ENCODE measurements around the gene USP49. TPM values are rescaled to one million over a fixed set of nuclear protein-coding genes. Genes with fewer than 3 reads are reported as not detected.
A peak's percentile ranks its signal among the peaks of the same experiment; 100 is the strongest.

The USP49 gene
- total and polyA plus RNA-seq, 9 donors = 2.7 to 6.4 (median 5.0) TPM

GRCh38 chr6:41836022-41836659 is 59.0 kb downstream of the USP49 start:
- no peak overlapping the region for H3K27ac ChIP-seq (ENCODE audit: low read length)
- WGBS (ENCODE audit: insufficient coverage) = no CpG with 5 or more reads among the region's 5 CpGs
- H3K9me3 ChIP-seq (replicated peaks; ENCODE audit: control insufficient read depth, low read depth, low read length) = no peaks in the 10 kb centered on the region
- H3K36me3 ChIP-seq (ENCODE audit: control insufficient read depth, insufficient read depth, low read length) = no peaks in the 10 kb centered on the region
- DNase-seq = no peak
- no peaks in the 10 kb centered on the region for H3K27me3 ChIP-seq (ENCODE audit: control insufficient read depth, insufficient read depth, low read length)
- H3K4me1 ChIP-seq (ENCODE audit: control insufficient read depth, insufficient read depth, low read length) = no peaks in the 10 kb centered on the region
- H3K4me3 ChIP-seq (ENCODE audit: low read length) = no peak overlapping the region

- Histone ChIP-seq H3K27ac (ENCODE audit: low read length) (no peak overlapping the region), H3K4me1 (ENCODE audit: control insufficient read depth, insufficient read depth, low read length) (no peaks in the 10 kb centered on the region), H3K36me3 (ENCODE audit: control insufficient read depth, insufficient read depth, low read length) (no peaks in the 10 kb centered on the region), H3K9me3 (replicated peaks; ENCODE audit: control insufficient read depth, low read depth, low read length) (no peaks in the 10 kb centered on the region), H3K27me3 (ENCODE audit: control insufficient read depth, insufficient read depth, low read length) (no peaks in the 10 kb centered on the region), H3K4me3 (ENCODE audit: low read length) (no peak overlapping the region)
- WGBS (ENCODE audit: insufficient coverage) = no CpG with 5 or more reads among the region's 3 CpGs
- no peak for DNase-seq
Measured at GRCh38 chr6:41832263-41832662, 62.9 kb downstream of the USP49 start.

GRCh38 chr6:41826343-41827022 is 68.7 kb downstream of the USP49 start:
- no peak overlapping the region for H3K4me3 ChIP-seq (ENCODE audit: low read length)
- H3K9me3 ChIP-seq (replicated peaks; ENCODE audit: control insufficient read depth, low read depth, low read length) = no peaks in the 10 kb centered on the region
- DNase-seq = no peak
- no CpG with 5 or more reads among the region's 2 CpGs for WGBS (ENCODE audit: insufficient coverage)
- no peaks in the 10 kb centered on the region for H3K27me3 ChIP-seq (ENCODE audit: control insufficient read depth, insufficient read depth, low read length)
- H3K27ac ChIP-seq (ENCODE audit: low read length) = no peak overlapping the region
- H3K36me3 ChIP-seq (ENCODE audit: control insufficient read depth, insufficient read depth, low read length) = no peaks in the 10 kb centered on the region
- H3K4me1 ChIP-seq (ENCODE audit: control insufficient read depth, insufficient read depth, low read length) = no peaks in the 10 kb centered on the region

GRCh38 chr6:41824571-41825569 is 70.3 kb downstream of the USP49 start:
- 97% methylated on average over 4 of the region's 13 CpGs for WGBS (ENCODE audit: insufficient coverage)
- DNase-seq = no peak
- no peak overlapping the region for H3K27ac ChIP-seq (ENCODE audit: low read length)
- no peaks in the 10 kb centered on the region for H3K27me3 ChIP-seq (ENCODE audit: control insufficient read depth, insufficient read depth, low read length)
- no peak overlapping the region for H3K4me3 ChIP-seq (ENCODE audit: low read length)
- H3K36me3 ChIP-seq (ENCODE audit: control insufficient read depth, insufficient read depth, low read length) = no peaks in the 10 kb centered on the region
- H3K9me3 ChIP-seq (replicated peaks; ENCODE audit: control insufficient read depth, low read depth, low read length) = no peaks in the 10 kb centered on the region
- H3K4me1 ChIP-seq (ENCODE audit: control insufficient read depth, insufficient read depth, low read length) = no peaks in the 10 kb centered on the region

GRCh38 chr6:41823178-41823577 is 72.0 kb downstream of the USP49 start:
- Histone ChIP-seq H3K9me3 (replicated peaks; ENCODE audit: control insufficient read depth, low read depth, low read length) (no peaks in the 10 kb centered on the region), H3K4me1 (ENCODE audit: control insufficient read depth, insufficient read depth, low read length) (no peaks in the 10 kb centered on the region), H3K27me3 (ENCODE audit: control insufficient read depth, insufficient read depth, low read length) (no peaks in the 10 kb centered on the region), H3K27ac (ENCODE audit: low read length) (no peak overlapping the region), H3K4me3 (ENCODE audit: low read length) (no peak overlapping the region), H3K36me3 (ENCODE audit: control insufficient read depth, insufficient read depth, low read length) (no peaks in the 10 kb centered on the region)
- WGBS (ENCODE audit: insufficient coverage) = 100% methylated on average over 1 of the region's 1 CpG
- DNase-seq = no peak

GRCh38 chr6:41822021-41822420 is 73.2 kb downstream of the USP49 start:
- H3K36me3 ChIP-seq (ENCODE audit: control insufficient read depth, insufficient read depth, low read length) = no peaks in the 10 kb centered on the region
- H3K4me1 ChIP-seq (ENCODE audit: control insufficient read depth, insufficient read depth, low read length) = no peaks in the 10 kb centered on the region
- H3K27ac ChIP-seq (ENCODE audit: low read length) = no peak overlapping the region
- no peak overlapping the region for H3K4me3 ChIP-seq (ENCODE audit: low read length)
- no peaks in the 10 kb centered on the region for H3K27me3 ChIP-seq (ENCODE audit: control insufficient read depth, insufficient read depth, low read length)
- no peaks in the 10 kb centered on the region for H3K9me3 ChIP-seq (replicated peaks; ENCODE audit: control insufficient read depth, low read depth, low read length)
- 83% methylated on average over 1 of the region's 1 CpG for WGBS (ENCODE audit: insufficient coverage)
- peak; percentile 5 for DNase-seq

- no CpG with 5 or more reads among the region's 4 CpGs for WGBS (ENCODE audit: insufficient coverage)
Measured at GRCh38 chr6:41821266-41821665, 73.9 kb downstream of the USP49 start.

GRCh38 chr6:41818271-41819054 is 76.7 kb downstream of the USP49 start:
- Histone ChIP-seq H3K27me3 (ENCODE audit: control insufficient read depth, insufficient read depth, low read length) (no peaks in the 10 kb centered on the region), H3K36me3 (ENCODE audit: control insufficient read depth, insufficient read depth, low read length) (no peaks in the 10 kb centered on the region), H3K27ac (ENCODE audit: low read length) (no peak overlapping the region), H3K9me3 (replicated peaks; ENCODE audit: control insufficient read depth, low read depth, low read length) (no peaks in the 10 kb centered on the region), H3K4me1 (ENCODE audit: control insufficient read depth, insufficient read depth, low read length) (no peaks in the 10 kb centered on the region), H3K4me3 (ENCODE audit: low read length) (no peak overlapping the region)
- no peak for DNase-seq
- WGBS (ENCODE audit: insufficient coverage) = 86% methylated on average over 1 of the region's 4 CpGs

More at GRCh38 chr6:41821266-41821665, 73.9 kb downstream of the USP49 start:
- no peaks in the 10 kb centered on the region for H3K4me1 ChIP-seq (ENCODE audit: control insufficient read depth, insufficient read depth, low read length)
- DNase-seq = no peak
- H3K27ac ChIP-seq (ENCODE audit: low read length) = no peak overlapping the region
- H3K27me3 ChIP-seq (ENCODE audit: control insufficient read depth, insufficient read depth, low read length) = no peaks in the 10 kb centered on the region
- no peaks in the 10 kb centered on the region for H3K36me3 ChIP-seq (ENCODE audit: control insufficient read depth, insufficient read depth, low read length)
- no peak overlapping the region for H3K4me3 ChIP-seq (ENCODE audit: low read length)
- H3K9me3 ChIP-seq (replicated peaks; ENCODE audit: control insufficient read depth, low read depth, low read length) = no peaks in the 10 kb centered on the region

GRCh38 chr6:41815587-41815986 is 79.6 kb downstream of the USP49 start:
- H3K27ac ChIP-seq (ENCODE audit: low read length) = no peak overlapping the region

More at GRCh38 chr6:41815587-41815986, 79.6 kb downstream of the USP49 start:
- H3K4me1 ChIP-seq (ENCODE audit: control insufficient read depth, insufficient read depth, low read length) = no peaks in the 10 kb centered on the region
- H3K9me3 ChIP-seq (replicated peaks; ENCODE audit: control insufficient read depth, low read depth, low read length) = no peaks in the 10 kb centered on the region
- 100% methylated on average over 1 of the region's 1 CpG for WGBS (ENCODE audit: insufficient coverage)
- H3K36me3 ChIP-seq (ENCODE audit: control insufficient read depth, insufficient read depth, low read length) = no peaks in the 10 kb centered on the region
- no peak for DNase-seq
- no peaks in the 10 kb centered on the region for H3K27me3 ChIP-seq (ENCODE audit: control insufficient read depth, insufficient read depth, low read length)
- no peak overlapping the region for H3K4me3 ChIP-seq (ENCODE audit: low read length)
